Astrocyte of the cerebellum (primary cell): ENCODE data around the gene TM7SF3.

Experiments used
- DNase-seq: peaks from one replicate; pipeline ENCODE4 v3.0.0-alpha.2; 2011; ENCODE audit warnings: low read depth
- H3K4me3 ChIP-seq: 2 replicates; pipeline ENCODE4 v1.5.1; 2011; ENCODE audit warnings: mild to moderate bottlenecking, low read depth, low read length, moderate library complexity
- in situ Hi-C: cut with HindIII; loops from 2 replicates; pipeline ENCODE4 v1.10.0; 2017; ENCODE audit warnings: low sequenced_read_pairs
- TF ChIP-seq, protein P1 (sequence below): IDR thresholded peaks from 2 replicates; pipeline ENCODE4 v1.5.1; 2012; ENCODE audit warnings: low read length, low read depth, moderate library complexity, mild to moderate bottlenecking; ENCODE audit errors: missing control alignments

The TM7SF3 gene, protein sequence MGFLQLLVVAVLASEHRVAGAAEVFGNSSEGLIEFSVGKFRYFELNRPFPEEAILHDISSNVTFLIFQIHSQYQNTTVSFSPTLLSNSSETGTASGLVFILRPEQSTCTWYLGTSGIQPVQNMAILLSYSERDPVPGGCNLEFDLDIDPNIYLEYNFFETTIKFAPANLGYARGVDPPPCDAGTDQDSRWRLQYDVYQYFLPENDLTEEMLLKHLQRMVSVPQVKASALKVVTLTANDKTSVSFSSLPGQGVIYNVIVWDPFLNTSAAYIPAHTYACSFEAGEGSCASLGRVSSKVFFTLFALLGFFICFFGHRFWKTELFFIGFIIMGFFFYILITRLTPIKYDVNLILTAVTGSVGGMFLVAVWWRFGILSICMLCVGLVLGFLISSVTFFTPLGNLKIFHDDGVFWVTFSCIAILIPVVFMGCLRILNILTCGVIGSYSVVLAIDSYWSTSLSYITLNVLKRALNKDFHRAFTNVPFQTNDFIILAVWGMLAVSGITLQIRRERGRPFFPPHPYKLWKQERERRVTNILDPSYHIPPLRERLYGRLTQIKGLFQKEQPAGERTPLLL

DNA sequence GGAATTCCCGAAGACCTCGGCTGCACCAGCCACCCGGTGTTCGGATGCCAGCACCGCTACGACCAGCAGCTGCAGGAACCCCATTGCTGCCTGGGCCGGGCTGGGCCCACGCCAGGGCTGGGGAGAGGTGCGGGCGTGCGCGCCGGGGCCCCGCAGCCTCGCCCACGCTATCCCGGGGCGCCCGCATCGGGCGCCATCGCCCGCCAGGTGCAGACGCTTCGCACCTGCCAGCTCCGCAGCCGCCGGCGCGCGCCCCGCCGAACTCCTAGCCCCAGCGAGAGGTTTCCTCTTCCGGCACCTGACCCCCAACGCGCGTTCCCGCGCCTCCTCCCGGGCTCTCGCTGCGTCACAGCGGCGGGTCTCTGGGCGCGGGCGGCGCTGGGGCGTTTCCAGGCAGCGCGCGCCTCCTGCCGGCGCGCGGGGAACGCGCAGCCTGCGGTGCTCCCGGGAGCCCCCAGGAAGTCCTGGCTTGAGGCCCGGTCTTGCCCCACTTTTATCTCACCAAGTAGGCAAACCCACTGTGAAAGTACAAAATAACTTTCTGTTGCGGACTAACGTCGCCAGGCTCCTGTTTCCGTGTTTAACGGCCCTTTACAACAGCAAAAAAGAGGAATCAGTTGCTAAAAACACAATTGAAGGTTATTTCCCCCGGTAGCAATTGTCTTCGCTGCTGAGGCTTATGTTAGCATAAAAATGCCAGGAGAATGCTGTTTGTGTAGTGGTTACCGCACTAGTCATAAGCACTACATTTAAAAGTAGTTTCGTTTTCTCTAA lies at the start of gene TM7SF3:
Gene TM7SF3, minus strand, starts transcription at position 300 of the 774 bp plus-strand sequence. Its CDS starts 216 bp downstream, at position 84.
- TF ChIP-seq, protein P1, sequence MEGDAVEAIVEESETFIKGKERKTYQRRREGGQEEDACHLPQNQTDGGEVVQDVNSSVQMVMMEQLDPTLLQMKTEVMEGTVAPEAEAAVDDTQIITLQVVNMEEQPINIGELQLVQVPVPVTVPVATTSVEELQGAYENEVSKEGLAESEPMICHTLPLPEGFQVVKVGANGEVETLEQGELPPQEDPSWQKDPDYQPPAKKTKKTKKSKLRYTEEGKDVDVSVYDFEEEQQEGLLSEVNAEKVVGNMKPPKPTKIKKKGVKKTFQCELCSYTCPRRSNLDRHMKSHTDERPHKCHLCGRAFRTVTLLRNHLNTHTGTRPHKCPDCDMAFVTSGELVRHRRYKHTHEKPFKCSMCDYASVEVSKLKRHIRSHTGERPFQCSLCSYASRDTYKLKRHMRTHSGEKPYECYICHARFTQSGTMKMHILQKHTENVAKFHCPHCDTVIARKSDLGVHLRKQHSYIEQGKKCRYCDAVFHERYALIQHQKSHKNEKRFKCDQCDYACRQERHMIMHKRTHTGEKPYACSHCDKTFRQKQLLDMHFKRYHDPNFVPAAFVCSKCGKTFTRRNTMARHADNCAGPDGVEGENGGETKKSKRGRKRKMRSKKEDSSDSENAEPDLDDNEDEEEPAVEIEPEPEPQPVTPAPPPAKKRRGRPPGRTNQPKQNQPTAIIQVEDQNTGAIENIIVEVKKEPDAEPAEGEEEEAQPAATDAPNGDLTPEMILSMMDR = peak; percentile 91
- H3K4me3 ChIP-seq = peak within 1 kb of the TSS; percentile 69
- in situ Hi-C loops = no loop called here
- peak; percentile 59 for DNase-seq

DNA sequence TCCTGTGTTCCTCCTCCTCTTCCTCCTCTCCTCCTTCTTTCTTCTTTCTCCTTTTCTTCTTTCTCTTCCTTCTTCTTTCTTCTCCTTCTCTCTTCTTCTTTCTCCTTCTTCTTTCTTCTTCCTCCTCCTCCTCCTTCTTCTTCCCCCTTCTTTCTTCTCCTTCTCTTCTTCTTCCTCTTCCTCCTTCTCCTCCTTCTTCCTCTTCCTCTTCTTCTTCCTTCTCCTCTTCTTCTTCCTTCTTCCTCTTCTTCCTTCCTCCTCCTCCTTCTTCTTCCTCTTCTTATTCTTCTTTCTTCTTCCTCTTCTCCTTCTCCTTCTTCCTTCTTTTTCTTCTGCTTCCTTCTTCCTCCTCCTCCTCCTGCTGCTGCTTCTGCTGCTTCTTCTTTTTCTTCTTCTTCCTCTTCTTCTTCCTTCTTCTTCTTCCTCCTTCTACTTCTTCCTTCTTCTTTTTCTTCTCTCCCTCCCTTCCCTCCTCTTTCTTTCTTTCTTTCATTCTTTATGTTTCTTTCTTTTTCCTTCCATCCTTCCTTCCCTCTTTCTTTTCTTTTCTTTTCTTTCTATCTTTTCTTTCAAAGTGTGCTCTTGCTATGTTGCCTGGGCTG lies 49.2 kb upstream of the TM7SF3 start:
- no peak overlapping the region for H3K4me3 ChIP-seq
- DNase-seq = no peak
- TF ChIP-seq, protein P1 = no peak
- in situ Hi-C loops = no loop called here

DNA sequence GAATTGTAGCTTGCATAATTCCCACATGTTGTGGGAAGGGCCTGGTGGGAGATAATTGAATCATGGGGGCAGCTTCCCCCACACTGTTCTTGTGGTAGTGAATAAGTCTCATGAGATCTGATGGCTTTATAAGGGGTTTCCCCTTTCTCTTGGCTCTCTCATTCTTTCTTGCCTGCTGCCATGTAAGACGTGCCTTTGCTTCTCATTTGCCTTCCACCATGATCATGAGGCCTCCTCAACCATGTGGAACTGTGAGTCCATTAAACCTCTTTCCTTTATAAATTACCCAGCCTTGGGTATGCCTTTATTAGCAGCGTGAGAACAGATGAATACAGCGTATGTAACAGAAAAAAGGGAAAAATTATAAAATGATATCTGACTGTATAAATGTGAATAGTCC lies 47.1 kb upstream of the TM7SF3 start:
- in situ Hi-C loops = no loop called here
- TF ChIP-seq, protein P1 = no peak

DNA sequence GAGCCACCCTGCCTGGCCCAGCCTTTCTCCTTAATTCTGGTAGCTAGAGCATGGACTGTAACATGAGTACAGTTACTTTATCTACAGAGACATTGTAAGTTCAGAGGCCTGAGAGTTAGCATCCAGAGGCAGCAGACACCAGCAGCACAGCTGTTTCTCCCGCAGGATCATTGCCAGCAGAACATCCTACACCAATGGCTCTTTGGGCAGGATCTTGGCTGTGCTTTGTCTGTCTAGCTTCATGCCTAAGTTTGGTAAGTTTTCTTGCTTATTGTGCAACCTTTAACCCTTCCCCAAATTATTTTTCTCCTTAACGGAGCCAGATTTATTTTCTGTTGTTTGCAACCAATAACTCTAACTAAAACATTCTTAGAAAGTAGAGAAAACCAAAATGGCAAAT lies 46.6 kb upstream of the TM7SF3 start:
- TF ChIP-seq, protein P1 = no peak
- in situ Hi-C loops = no loop called here
- no peak overlapping the region for H3K4me3 ChIP-seq
- DNase-seq = no peak

More for the DNA sequence above, 47.1 kb upstream of the TM7SF3 start:
- DNase-seq = no peak
- no peak overlapping the region for H3K4me3 ChIP-seq

DNA sequence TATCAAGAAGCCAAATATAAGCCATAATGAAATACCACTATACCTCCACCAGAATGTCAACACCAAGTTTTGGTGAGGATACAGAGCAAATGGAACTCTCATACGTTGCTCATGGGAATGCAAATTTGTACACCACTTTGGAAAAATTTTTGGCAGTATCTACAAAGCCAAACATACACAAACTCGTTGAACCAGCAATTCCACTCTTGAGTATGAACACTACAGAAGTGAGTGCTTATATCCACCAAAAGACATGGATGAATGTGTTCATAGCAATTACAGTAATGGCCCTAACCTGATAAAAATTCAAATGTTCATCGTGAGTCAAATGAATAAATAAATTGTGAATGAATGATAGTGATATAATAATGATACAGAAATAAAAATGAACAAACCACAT lies 43.4 kb upstream of the TM7SF3 start:
- DNase-seq = no peak
- in situ Hi-C loops = no loop called here
- no peak overlapping the region for H3K4me3 ChIP-seq
- TF ChIP-seq, protein P1 = no peak

DNA sequence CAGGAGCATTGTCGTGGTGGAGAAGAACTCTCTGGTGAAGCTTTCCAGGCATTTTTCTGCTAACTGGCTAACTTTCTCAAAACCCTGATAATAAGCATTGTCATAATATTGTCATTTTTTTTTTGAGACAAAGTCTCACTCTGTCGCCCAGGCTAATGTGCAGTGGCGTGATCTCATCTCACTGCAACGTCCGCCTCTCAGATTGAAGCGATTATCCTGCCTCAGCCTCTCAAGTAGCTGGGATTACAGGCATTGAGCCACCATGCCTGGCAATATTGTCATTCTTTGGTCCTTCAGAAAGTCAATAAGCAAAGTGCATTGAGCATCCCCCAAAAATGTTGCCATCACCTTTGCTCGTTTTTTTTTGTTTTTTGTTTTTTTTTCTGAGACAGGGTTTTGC lies 41.8 kb upstream of the TM7SF3 start:
- TF ChIP-seq, protein P1 = no peak
- no peak for DNase-seq
- in situ Hi-C loops = no loop called here
- H3K4me3 ChIP-seq = no peak overlapping the region
